T-helper 1 cell treated with Interleukin-12 subunit alpha and Interleukin-12 subunit beta and Interleukin-4 antibody, amounts not matched to agents 30 ng/mL and 1 ng/mL, for 36 hours (primary cell): ENCODE results near the gene MMAB. TPM values are rescaled to one million over a fixed set of nuclear protein-coding genes. Genes with fewer than 3 reads are reported as not detected.

Experiments
- intact Hi-C: fragments of 100-400 bp; cut with micrococcal nuclease; formaldehyde crosslinking; loops from one replicate; pipeline ENCODE4 v1.15.1; 2024
- total RNA-seq: library from RNA; stranded (reverse); gene quantifications from 2 replicates; pipeline ENCODE4 v1.2.3, GENCODE V29; 2022

Gene MMAB
- total RNA-seq, 1 donor from 2014 or later, result 23.3 TPM

- intact Hi-C loops, result no loop called here
These were observed 14.6 kb upstream of the MMAB start for GRCh38 chr12:109587921-109588320.

- intact Hi-C loops, result no loop called here
These were observed 13.3 kb upstream of the MMAB start for GRCh38 chr12:109586385-109587296.

GRCh38 chr12:109583733-109584132 is 10.4 kb upstream of the MMAB start:
- intact Hi-C loops, result no loop called here

DNA sequence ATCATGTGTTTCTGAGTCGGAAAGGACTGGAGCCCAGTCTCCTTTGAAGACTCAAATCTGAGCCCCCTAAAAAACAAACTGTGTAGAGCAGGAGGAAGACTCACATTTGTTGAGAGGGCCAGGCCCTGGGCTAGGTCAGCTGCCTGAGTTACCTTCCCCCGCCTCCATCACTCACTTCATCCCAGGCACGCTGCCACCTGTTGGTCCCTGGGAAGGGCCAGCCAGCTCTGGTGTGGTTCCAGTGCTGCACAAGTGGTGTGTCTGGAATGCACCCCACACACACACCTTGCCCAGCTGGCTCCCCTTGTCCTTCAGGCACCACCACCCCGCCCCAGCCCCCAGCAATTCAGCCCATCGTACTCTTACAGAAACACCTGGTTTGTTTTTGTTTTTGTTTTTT is 9.3 kb upstream of the MMAB start:
- intact Hi-C loops, result no loop called here

- intact Hi-C loops, result no loop called here
These were observed 8.6 kb upstream of the MMAB start for GRCh38 chr12:109581856-109582255.

- intact Hi-C loops, result no loop called here
These were observed 8.0 kb upstream of the MMAB start for GRCh38 chr12:109581334-109581691.

GRCh38 chr12:109580684-109581333 is 7.5 kb upstream of the MMAB start:
- intact Hi-C loops, result no loop called here

DNA sequence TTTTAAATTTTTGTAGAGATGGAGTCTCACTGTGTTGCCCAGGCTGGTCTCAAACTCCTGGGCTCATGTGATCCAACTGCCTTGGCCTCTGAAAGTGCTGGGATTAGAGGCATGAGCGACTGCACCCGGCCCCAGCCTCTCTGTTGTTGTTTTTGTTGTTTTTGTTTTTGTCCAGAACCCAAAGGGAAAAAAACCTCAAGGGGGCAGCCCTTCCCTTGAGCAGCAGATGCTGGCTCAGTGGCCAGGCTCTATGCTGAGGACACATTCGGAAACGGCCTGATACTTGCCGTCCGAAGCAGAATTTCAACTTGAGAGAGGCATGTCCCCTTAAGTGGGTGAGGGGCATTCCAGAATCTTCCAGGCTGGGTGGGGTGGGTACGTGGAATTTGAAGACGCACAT is 7.0 kb upstream of the MMAB start:
- intact Hi-C loops, result no loop called here

- intact Hi-C loops, result loop anchor here (10.0 kb wide), 2 partner anchors 465 to 1855 kb away; partner anchors contain the start of gene C12orf76
These were observed 6.3 kb upstream of the MMAB start for GRCh38 chr12:109579639-109580038.

GRCh38 chr12:109578330-109578927 is 5.1 kb upstream of the MMAB start:
- intact Hi-C loops, result loop anchor here (10.0 kb wide), 2 partner anchors 466 to 1856 kb away; partner anchors contain the start of gene C12orf76

DNA sequence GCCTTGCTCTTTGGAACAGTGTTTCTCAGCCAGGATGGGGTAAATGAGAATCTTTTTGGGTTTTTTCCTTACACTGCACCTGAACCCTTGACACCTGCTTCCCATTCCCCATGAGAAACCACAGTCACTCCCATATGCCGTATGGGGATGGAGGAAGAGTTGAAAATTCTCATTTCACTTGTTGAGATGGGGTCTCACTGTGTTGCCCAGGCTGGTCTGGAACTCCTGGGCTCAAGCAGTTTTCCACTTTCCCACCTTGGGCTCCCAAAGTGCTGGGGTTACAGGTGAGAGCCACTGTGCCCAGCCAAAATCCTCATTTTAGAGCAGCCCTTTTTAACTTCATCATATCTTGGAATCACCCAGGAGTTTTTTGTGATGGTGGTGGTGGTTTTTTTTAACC is 4.0 kb upstream of the MMAB start:
- intact Hi-C loops, result loop anchor here (10.0 kb wide), 2 partner anchors 467 to 1857 kb away; partner anchors contain the start of gene C12orf76

DNA sequence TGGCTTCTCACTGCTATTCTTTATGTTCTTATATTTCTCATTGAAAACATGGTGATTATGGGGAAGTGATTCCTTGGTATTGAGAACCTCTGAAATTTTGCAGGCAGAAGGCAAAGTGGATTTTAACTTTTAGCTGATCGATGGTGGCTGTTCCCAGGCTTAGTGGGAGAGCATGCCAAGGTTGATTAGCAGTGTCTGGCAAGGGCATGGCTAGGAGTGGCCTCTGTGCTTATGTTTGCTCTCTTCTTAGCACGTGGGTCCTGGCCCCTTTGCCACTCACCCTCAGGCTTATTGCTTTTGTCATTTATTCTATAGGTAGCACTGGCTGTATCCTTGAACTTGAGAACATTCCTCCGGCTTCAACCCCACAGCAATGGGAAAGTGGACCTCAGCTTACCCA is 2.4 kb upstream of the MMAB start:
- intact Hi-C loops, result loop anchor here (10.0 kb wide), 2 partner anchors 469 to 1859 kb away; partner anchors contain the start of gene C12orf76

DNA sequence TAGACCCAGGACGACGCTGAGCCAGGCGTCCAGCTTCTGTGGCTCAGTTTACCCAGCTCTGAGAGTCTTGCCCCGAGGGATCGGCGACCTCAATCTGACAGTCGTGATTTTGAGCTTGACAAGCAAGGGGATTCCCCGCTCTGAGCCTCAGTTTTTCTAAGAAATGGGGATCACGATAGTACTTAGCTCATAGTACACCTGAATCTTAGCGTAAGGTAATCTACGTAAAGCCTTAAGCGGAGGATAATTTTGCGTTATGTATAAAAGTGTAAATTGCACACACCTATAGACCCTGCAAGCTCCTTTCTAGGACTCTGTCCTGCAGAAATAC is 575 bp upstream of the MMAB start:
- intact Hi-C loops, result loop anchor here (1.0 to 10.0 kb wide), 15 partner anchors 21 to 1861 kb away; partner anchors contain the start of genes C12orf76, FAM222A, FICD and GLTP

GRCh38 chr12:109572506-109572845 is 828 bp downstream of the MMAB start:
- intact Hi-C loops, result loop anchor here (2.0 to 10.0 kb wide), 7 partner anchors 22 to 1862 kb away; partner anchors contain the start of genes C12orf76, ISCU, SART3 and USP30

DNA sequence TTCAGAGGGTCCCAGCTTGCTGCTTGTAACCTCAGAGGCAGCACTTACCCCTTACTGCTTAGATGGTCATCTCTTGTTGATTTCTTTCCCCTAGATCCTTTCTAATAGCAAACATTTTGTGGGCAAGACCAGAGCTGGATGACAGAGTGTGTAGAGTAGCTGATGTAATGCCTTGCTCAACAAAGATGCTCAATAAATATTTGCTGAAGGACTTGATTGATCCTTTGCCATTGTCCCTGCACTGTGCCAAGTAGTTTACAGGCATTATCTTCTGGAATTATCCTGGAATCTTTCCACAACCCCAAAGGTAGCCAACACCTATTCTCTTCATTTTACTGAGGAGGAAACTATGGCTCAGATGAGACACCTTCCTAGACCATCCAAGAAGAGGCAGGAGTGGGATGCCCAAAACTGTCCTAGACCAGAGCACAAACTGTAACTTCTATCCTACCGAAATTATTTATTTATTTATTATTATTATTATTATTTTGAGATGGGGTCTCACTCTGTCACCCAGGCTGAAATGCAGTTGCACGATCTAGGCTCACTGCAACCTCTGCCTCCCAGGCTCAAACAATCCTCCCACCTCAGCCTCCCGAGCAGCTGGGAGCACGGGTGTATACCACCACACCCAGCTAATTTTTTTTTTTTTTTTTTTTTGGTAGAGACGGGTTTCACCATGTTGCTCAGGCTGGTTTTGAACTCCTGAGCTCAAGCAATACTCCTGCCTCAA is 1.4 kb downstream of the MMAB start:
- intact Hi-C loops, result loop anchor here (2.0 to 10.0 kb wide), 7 partner anchors 23 to 1863 kb away; partner anchors contain the start of genes C12orf76, ISCU, SART3 and USP30

DNA sequence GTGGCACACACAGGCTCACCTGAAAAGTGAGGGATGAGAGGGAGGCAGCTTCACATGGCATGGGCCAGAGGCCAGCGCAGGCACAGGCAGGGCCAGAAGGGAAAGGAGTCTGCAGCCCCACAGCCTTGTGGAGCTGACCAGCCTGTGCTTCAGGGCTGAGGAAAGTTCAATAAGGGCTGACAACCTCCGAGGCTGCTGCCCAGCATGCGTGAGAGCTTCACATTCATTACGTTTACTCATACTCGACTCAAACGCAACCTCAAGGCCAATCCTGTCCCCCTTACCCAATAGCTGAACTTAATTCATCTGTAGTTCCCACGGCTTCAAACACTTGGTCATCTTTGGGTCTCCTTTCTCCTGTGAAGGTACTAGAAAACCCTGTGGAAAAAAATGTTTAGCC is 4.8 kb downstream of the MMAB start:
- intact Hi-C loops, result no loop called here

GRCh38 chr12:109567967-109568366 is 5.3 kb downstream of the MMAB start:
- intact Hi-C loops, result no loop called here

- intact Hi-C loops, result no loop called here
These were observed 6.0 kb downstream of the MMAB start for GRCh38 chr12:109567296-109567695.

DNA sequence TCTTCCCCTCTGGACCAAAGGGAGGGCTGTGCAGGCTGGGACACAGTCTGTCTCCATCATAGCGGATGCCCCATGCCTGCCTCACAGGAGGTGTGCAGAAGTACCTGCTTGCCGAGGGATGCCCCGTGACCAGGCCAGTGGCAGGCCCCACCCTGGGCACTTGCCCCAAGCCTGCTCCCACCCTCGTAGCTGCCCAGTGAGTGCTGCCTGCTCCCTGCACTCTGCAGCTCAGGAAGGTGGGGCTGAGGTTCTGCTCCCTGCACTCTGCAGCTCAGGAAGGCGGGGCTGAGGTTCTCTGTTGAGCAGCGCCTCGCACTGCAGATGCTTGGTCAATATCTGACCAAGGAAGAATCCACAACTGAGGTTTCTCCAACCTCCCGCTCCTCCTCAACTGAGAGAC is 6.9 kb downstream of the MMAB start:
- intact Hi-C loops, result no loop called here

DNA sequence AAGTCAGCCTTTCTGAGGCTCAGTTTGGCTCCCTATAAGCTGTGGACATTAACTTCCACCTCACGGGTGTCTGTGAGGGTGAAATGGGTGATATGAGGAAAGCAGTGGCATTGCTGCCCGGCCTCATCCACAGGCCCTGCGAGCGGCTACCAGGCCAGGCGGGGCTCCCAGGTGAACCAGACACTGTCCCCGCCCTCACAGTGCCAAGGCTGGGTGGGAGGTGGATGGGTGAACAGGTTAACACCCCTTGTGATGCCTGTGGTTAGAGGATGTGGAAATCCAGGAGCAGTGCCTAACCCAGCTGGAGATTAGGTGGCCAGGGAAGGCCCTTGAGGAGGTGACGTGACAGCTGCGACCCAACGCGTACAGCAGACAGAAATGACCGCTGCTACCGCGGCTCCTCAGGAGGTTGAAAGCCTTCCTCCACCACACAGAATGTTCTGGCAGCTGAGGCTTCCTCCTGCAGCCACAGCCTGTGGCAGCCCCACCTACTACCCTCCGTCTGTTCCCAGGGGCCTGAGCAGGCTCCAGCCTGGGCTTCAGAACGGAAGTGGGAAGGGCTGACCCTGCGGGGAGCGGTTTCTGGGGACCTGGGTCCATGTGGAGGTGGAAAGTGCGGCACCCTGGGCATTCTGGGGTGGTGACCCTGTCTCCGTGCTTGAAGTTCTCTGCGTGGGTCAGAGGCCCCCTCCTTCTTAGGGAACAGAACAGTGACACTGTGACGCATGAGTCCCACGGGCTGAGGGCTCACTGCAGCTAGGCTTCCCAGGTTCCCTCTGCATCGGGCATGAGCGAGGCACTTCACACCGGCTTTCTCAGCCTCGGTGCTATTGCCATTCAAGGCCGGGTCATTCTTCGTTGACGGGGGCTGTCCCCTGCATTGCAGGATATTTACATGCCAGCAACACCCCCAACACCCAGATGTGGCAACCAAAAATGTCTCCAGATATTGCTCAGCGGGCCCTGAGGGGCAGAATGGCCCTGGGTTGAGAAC is 9.7 kb downstream of the MMAB start:
- intact Hi-C loops, result no loop called here
